Transverse colon (tissue), 3 donors: Measurements from ENCODE around the gene TADA2B.

Source experiments
- CTCF ChIP-seq, 5 experiments: fragments of 200-600 bp in 3 of 5; fragments of 450-650 bp in 2 of 5; sonication (generic) in 3 of 5; IDR thresholded peaks; 1 replicate in 2 of 5; 2 replicates in 3 of 5; pipeline ENCODE4 v1.5.1; 2016 to 2017; ENCODE audit warnings: antibody characterized with exemption in 5 of 5, inconsistent platforms in 3 of 5, mild to moderate bottlenecking in 2 of 5, moderate library complexity in 1 of 5
- EP300 ChIP-seq: sonication (generic); formaldehyde crosslinking; IDR thresholded peaks from one replicate; pipeline ENCODE4 v1.6.1; 2017; ENCODE audit warnings: antibody characterized with exemption, low read depth
- POLR2A ChIP-seq: fragments of 450-650 bp; IDR thresholded peaks from one replicate; pipeline ENCODE4 v1.6.1; 2016; ENCODE audit warnings: antibody characterized with exemption, mild to moderate bottlenecking, moderate library complexity

- TF ChIP-seq CTCF (IDR thresholded peaks at IDR 0.05) (no peak), EP300 (no peak), POLR2A (no peak)
These were observed 40.7 kb downstream of the TADA2B start for GRCh38 chr4:7083597-7084563.
